HepG2 (cell line): ENCODE measurements around the gene DUSP23.

Source experiments
- EZH2 ChIP-seq: conservative IDR thresholded peaks from 2 replicates; pipeline ENCODE4 v1.6.1; 2012; ENCODE audit warnings: mild to moderate bottlenecking, low read depth, low read length, moderate library complexity
- FOXK2 ChIP-seq: fragments of 450-650 bp; IDR thresholded peaks from 2 replicates; pipeline ENCODE4 v1.6.1; 2016
- POLR2AphosphoS5 ChIP-seq: IDR thresholded peaks from 2 replicates; pipeline ENCODE4 v1.6.1; 2012; ENCODE audit warnings: low read depth, low read length
- RFX5 ChIP-seq: IDR thresholded peaks from 2 replicates; pipeline ENCODE4 v1.6.1; 2011; ENCODE audit warnings: low read depth, low read length, improper control_type of control experiment
- YY1 ChIP-seq: IDR thresholded peaks from 2 replicates; pipeline ENCODE4 v1.6.1; 2011; ENCODE audit warnings: low read length, low read depth, moderate library complexity, mild to moderate bottlenecking; ENCODE audit not compliant: insufficient read depth, insufficient replicate concordance
- ZBTB7A ChIP-seq: sonication (generic); formaldehyde crosslinking; IDR thresholded peaks from 2 replicates; pipeline ENCODE4 v1.8.0; 2022; ENCODE audit warnings: mild to moderate bottlenecking, missing genetic modification reagents
- ZNF296 ChIP-seq: sonication (generic); formaldehyde crosslinking; conservative IDR thresholded peaks from 2 replicates; pipeline ENCODE4 v1.5.0; 2020; ENCODE audit warnings: mild to moderate bottlenecking, missing genetic modification reagents
- ZNF556 ChIP-seq: sonication (generic); formaldehyde crosslinking; IDR thresholded peaks from 2 replicates; pipeline ENCODE4 v1.4.0; 2020; ENCODE audit warnings: mild to moderate bottlenecking, missing genetic modification reagents, borderline replicate concordance
- ZNF776 ChIP-seq: sonication (generic); formaldehyde crosslinking; IDR thresholded peaks from 2 replicates; pipeline ENCODE4 v1.4.0; 2020; ENCODE audit warnings: mild to moderate bottlenecking, missing genetic modification reagents
- ZNF781 ChIP-seq: sonication (generic); formaldehyde crosslinking; IDR thresholded peaks from 2 replicates; pipeline ENCODE4 v1.5.1; 2020; ENCODE audit warnings: borderline replicate concordance, mild to moderate bottlenecking, missing genetic modification reagents; ENCODE audit errors: not compliant biosample characterization
- TF ChIP-seq, protein P1 (sequence below): sonication (generic); formaldehyde crosslinking; IDR thresholded peaks from 2 replicates; pipeline ENCODE4 v1.5.0; 2020; ENCODE audit warnings: mild to moderate bottlenecking, missing genetic modification reagents, moderate library complexity
- TF ChIP-seq, protein P2 (sequence below): sonication (generic); formaldehyde crosslinking; conservative IDR thresholded peaks from 2 replicates; pipeline ENCODE4 v1.5.0; 2020; ENCODE audit warnings: missing genetic modification reagents
- TF ChIP-seq, protein P3 (sequence below): sonication (generic); formaldehyde crosslinking; IDR thresholded peaks from 2 replicates; pipeline ENCODE4 v1.5.0; 2020; ENCODE audit warnings: missing genetic modification reagents
- TF ChIP-seq, protein P4 (sequence below): IDR thresholded peaks from 2 replicates; pipeline ENCODE4 v1.6.1; 2016; ENCODE audit warnings: mild to moderate bottlenecking, missing biosample characterization, missing genetic modification reagents

DNA sequence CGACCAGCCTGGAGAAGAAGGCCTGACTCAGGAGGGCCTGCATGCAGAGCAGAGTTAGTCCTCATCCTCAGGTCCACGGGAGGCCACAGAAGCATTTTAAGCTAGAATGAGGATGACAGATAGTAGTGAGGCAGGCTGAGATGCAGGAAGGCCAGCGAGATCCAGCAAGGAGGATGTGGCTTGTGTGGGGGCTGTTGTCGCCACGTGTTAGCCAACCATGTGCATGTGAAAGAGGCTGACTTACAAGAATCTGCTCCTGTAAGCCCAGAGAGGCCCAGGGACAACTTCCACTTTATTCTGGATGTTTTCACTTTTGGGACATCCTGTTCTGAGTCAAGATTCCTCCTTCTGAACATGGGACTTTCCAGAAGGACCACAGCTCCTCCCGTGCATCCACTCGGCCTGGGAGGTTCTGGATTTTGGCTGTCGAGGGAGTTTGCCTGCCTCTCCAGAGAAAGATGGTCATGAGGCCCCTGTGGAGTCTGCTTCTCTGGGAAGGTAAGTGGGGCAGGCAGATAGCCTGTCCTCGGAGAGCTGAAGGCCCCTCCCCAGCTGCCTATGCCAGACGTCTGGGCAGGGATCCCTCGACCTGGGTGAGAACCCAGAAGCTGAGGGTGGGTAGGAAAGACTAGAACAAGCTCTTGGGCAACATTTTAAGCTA is 45.8 kb downstream of the DUSP23 start, which contains the start of gene SLAMF8:
- TF ChIP-seq, protein P1, sequence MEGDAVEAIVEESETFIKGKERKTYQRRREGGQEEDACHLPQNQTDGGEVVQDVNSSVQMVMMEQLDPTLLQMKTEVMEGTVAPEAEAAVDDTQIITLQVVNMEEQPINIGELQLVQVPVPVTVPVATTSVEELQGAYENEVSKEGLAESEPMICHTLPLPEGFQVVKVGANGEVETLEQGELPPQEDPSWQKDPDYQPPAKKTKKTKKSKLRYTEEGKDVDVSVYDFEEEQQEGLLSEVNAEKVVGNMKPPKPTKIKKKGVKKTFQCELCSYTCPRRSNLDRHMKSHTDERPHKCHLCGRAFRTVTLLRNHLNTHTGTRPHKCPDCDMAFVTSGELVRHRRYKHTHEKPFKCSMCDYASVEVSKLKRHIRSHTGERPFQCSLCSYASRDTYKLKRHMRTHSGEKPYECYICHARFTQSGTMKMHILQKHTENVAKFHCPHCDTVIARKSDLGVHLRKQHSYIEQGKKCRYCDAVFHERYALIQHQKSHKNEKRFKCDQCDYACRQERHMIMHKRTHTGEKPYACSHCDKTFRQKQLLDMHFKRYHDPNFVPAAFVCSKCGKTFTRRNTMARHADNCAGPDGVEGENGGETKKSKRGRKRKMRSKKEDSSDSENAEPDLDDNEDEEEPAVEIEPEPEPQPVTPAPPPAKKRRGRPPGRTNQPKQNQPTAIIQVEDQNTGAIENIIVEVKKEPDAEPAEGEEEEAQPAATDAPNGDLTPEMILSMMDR (CRISPR knock-in tag), result no peak
- TF ChIP-seq ZNF296 (CRISPR knock-in tag) (no peak), ZNF776 (CRISPR knock-in tag) (no peak), POLR2AphosphoS5 (no peak), FOXK2 (no peak), YY1 (no peak), ZNF556 (CRISPR knock-in tag) (no peak), ZBTB7A (CRISPR knock-in tag) (no peak), RFX5 (no peak), ZNF781 (CRISPR knock-in tag) (no peak), EZH2 (no peak)
- TF ChIP-seq, protein P2, sequence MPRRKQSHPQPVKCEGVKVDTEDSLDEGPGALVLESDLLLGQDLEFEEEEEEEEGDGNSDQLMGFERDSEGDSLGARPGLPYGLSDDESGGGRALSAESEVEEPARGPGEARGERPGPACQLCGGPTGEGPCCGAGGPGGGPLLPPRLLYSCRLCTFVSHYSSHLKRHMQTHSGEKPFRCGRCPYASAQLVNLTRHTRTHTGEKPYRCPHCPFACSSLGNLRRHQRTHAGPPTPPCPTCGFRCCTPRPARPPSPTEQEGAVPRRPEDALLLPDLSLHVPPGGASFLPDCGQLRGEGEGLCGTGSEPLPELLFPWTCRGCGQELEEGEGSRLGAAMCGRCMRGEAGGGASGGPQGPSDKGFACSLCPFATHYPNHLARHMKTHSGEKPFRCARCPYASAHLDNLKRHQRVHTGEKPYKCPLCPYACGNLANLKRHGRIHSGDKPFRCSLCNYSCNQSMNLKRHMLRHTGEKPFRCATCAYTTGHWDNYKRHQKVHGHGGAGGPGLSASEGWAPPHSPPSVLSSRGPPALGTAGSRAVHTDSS, result no peak
- TF ChIP-seq, protein P3, sequence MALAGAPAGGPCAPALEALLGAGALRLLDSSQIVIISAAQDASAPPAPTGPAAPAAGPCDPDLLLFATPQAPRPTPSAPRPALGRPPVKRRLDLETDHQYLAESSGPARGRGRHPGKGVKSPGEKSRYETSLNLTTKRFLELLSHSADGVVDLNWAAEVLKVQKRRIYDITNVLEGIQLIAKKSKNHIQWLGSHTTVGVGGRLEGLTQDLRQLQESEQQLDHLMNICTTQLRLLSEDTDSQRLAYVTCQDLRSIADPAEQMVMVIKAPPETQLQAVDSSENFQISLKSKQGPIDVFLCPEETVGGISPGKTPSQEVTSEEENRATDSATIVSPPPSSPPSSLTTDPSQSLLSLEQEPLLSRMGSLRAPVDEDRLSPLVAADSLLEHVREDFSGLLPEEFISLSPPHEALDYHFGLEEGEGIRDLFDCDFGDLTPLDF (CRISPR knock-in tag), result no peak
- TF ChIP-seq, protein P4, sequence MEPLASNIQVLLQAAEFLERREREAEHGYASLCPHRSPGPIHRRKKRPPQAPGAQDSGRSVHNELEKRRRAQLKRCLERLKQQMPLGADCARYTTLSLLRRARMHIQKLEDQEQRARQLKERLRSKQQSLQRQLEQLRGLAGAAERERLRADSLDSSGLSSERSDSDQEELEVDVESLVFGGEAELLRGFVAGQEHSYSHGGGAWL (CRISPR knock-in tag), result no peak
